HG02870 (cell line): ENCODE measurements around the gene RPS13.
A peak's percentile ranks its signal among the peaks of the same experiment; 100 is the strongest.
"Not testable (repeated sequence)": the region's sequence is repeated elsewhere in the genome, so short reads cannot be mapped to it uniquely, and the experiment has no call there.

ENCODE experiments used
- ATAC-seq: cut with Tn5 transposase; IDR thresholded peaks from one replicate; pipeline ENCODE4 v1.9.1; 2021; ENCODE audit warnings: mild to moderate bottlenecking, moderate library complexity; ENCODE audit not compliant: unreplicated experiment

Gene RPS13

GRCh38 chr11:17077520-17078401 is at the start of gene RPS13:
TSS of gene RPS13 (minus strand) at chr11:17077667. CDS start at chr11:17077641, 26 bp downstream.
- ATAC-seq: peak; percentile 94

GRCh38 chr11:17121981-17122380 is 44.5 kb upstream of the RPS13 start:
- ATAC-seq: no peak

- no peak for ATAC-seq
Measured at GRCh38 chr11:17117262-17117661, 39.8 kb upstream of the RPS13 start.

- no peak for ATAC-seq
Measured at GRCh38 chr11:17116117-17116516, 38.6 kb upstream of the RPS13 start.

- not testable (repeated sequence) for ATAC-seq
Measured at GRCh38 chr11:17107745-17108144, 30.3 kb upstream of the RPS13 start.

GRCh38 chr11:17105404-17106040 is 28.1 kb upstream of the RPS13 start:
- ATAC-seq: not testable (repeated sequence)

GRCh38 chr11:17102462-17102861 is 25.0 kb upstream of the RPS13 start:
- ATAC-seq: no peak

- no peak for ATAC-seq
Measured at GRCh38 chr11:17098658-17099057, 21.2 kb upstream of the RPS13 start.

- ATAC-seq: no peak
Measured at GRCh38 chr11:17098038-17098437, 20.6 kb upstream of the RPS13 start.

GRCh38 chr11:17085976-17086375 is 8.5 kb upstream of the RPS13 start:
- ATAC-seq: not testable (repeated sequence)

GRCh38 chr11:17077240-17077519 is 287 bp downstream of the RPS13 start:
- peak; percentile 11 for ATAC-seq

GRCh38 chr11:17076517-17077239 is 789 bp downstream of the RPS13 start:
- ATAC-seq: no peak

- no peak for ATAC-seq
Measured at GRCh38 chr11:17075506-17075905, 2.0 kb downstream of the RPS13 start.

GRCh38 chr11:17073370-17074027 is 4.0 kb downstream of the RPS13 start:
- no peak for ATAC-seq

- no peak for ATAC-seq
Measured at GRCh38 chr11:17067417-17067816, 10.1 kb downstream of the RPS13 start.

- no peak for ATAC-seq
Measured at GRCh38 chr11:17066691-17067090, 10.8 kb downstream of the RPS13 start.

- peak; percentile 59 for ATAC-seq
Measured at GRCh38 chr11:17063171-17064002, 14.1 kb downstream of the RPS13 start.

- ATAC-seq: not testable (repeated sequence)
Measured at GRCh38 chr11:17051146-17051545, 26.3 kb downstream of the RPS13 start.

GRCh38 chr11:17048491-17048890 is 29.0 kb downstream of the RPS13 start:
- not testable (repeated sequence) for ATAC-seq

GRCh38 chr11:17046690-17047089 is 30.8 kb downstream of the RPS13 start:
- no peak for ATAC-seq
